Stimulated activated CD4-positive, alpha-beta T cell treated with anti-CD3 and anti-CD28 coated beads, Interleukin-2, amount 100 ng/mL, for 24 hours (primary cell): Measurements from ENCODE around the gene AKAP13.

Source experiments
- DNase-seq, 2 donors: peaks; one replicate each; pipeline ENCODE4 v3.0.0-alpha.2; 2020

Gene AKAP13

GRCh38 chr15:85762039-85762755, 381.8 kb downstream of the AKAP13 start:
- DNase-seq: no peak

GRCh38 chr15:85762756-85763127, 382.3 kb downstream of the AKAP13 start:
- DNase-seq: no peak

- DNase-seq: no peak
Observed at GRCh38 chr15:85763157-85763556, 382.8 kb downstream of the AKAP13 start.

GRCh38 chr15:85763673-85764633, 383.6 kb downstream of the AKAP13 start:
- no peak for DNase-seq

DNA sequence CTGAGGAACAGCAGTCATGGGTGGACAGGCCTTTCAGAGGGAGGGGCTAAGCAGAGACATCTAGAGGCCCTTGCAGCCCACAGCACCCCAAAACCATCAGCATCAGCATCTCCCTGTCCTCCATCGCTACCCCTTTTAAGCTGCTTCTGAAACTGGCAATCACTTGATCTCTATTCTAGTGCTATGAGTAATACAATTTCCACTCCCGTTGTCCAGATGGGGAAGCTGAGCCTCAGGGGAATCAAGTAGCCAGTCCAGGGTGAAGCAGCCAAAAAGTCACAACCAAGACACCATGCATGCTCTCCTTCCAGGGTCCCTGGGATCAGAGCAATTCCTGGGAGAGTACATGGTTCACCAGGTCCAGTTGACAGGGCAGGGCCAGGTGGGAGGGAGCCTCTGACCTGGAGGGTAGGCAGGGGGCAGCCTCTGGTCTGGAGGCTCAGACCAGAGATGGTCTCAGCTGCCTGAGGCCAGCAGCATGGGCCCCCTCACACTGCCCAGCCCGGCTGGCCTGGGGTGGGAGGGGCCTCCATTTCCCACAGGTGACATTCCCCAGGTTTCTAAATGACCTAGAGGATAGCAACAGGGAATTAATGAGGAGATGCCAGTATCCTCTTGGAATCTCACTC, 384.4 kb downstream of the AKAP13 start:
- DNase-seq: no peak

GRCh38 chr15:85766001-85766831, 385.8 kb downstream of the AKAP13 start:
- DNase-seq: no peak

GRCh38 chr15:85767785-85768529, 387.6 kb downstream of the AKAP13 start:
- DNase-seq: no peak

- DNase-seq: no peak
Observed at GRCh38 chr15:85768595-85769168, 388.3 kb downstream of the AKAP13 start.

GRCh38 chr15:85769182-85769900, 388.9 kb downstream of the AKAP13 start:
- DNase-seq: no peak

- DNase-seq: no peak
Observed at GRCh38 chr15:85770096-85771041, 390.0 kb downstream of the AKAP13 start.

GRCh38 chr15:85771271-85771670, 390.9 kb downstream of the AKAP13 start:
- no peak for DNase-seq

DNA sequence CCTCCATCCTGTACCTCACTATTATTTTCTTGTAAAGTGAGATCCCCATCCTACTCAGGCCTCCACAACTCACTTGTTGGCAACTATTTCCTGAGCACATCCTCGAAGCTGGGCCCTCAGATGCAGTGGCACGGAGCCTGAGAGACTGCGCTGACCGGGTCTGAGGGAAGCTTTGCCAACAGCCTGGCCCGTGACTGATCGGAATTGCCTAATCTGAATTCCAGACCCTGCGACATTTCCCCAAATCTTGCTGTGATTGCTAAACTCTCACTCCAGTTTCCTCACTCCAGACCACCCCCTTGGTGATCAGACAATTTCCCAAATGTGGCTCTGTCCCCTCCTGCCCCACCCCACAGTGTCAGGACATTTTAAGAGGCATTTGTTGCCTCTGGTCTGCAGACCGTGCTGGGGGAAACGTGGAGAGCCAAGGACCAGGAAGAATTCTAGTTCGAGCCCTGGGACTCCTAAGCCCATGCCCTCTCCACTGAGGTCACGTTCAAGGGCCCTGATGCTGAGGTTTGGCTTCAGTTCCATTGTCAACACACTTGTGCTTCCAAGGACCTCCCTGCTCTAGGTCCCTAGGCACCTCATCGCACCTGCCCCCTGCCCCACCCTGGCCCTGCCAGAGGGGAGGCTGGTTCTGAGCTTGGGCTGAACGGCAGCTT, 391.5 kb downstream of the AKAP13 start:
- no peak for DNase-seq

DNA sequence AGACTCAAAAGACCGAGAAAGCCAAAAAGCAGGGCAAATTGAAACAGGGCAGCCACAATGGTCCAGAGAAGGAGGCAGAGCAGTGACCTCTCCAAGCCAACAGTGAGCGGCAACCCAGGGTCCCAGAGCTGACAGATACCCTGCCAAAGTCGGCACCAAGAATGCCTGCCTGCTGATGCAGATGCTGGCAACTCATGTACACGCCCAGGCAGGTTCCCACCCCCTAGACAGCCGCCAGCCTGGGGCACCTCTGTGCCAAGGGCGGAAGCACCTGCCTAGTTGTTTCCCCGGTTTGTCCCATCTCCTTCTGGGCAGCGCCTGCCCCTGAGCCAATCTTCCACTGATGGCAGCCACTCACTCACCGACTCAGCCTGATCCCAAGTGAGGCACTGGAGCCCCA, 392.3 kb downstream of the AKAP13 start:
- DNase-seq: no peak

DNA sequence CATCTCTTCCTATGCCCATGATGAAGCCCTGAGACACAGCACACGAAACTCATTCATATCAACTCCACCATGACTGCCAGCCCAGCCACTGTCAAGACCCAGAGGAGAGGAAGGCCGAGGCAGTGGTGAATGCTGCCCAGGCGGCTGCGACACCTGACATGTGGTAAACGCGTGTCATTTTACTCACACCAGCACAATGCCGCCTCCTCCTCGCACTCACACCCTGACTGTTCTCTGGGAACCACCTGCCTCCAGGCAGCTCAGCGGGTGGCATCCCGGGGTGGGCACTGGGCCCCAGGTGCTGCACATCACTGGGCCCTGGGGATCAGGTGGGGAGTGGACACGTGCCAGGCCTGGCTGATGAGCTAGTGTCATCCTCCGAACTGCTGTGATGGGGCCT, 392.8 kb downstream of the AKAP13 start:
- no peak for DNase-seq

DNA sequence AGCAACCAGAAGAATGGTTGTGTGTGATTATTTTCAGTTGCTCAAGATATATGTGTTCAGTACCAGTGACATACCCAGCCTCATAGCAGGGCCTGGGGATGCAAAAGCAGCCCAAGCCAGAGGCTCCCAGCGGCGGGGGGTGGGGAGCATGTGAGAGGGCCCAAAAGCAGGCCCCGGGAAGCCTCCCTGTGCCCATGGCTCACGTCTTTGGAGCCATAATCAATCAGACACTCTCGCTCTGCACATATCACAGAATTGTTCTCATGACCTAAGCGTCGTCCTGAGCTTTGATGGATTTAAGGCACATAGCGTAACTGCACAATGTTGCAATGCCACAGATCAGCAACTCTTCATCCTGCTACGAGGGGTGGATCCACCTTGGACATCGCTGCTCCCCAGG, 393.6 kb downstream of the AKAP13 start:
- DNase-seq: no peak

DNA sequence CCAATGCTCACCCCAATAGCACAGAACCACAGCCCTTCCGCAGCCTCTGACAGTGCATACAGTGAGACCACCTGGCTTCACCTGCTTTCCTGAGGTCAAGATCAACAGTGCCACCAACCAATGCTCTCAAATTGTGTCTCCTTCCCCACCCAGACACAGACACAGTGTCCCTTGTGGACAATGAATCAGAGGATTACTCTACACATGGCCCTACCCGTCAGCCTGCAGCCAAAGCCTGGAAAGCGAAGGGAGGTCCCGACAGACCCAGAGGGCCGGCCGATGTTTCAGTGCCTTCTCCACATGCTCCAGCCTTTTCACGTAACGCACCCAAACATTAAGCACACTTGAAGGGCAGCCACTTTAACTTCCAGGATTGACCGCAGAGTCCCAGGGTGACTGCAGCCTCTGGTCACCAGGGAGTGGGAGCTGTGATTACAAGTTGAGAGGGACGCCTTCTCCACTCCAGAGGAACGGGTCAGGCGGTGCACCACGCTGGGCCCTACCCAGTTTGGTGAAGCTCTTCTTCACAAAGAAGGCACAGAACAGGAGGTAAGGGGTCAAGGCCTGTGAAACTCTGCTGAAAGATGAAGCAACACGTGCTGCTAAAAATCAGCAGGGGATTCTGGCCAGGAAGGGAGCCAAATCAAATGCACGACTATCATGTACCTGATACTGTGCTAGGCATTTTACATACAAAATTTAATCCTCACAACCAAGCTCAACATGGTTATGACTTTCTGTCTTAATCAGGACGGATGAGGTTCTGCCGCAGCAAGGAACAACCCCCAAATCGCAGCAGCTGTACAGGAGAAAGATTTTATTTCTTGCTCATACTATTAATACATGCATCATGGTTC, 397.1 kb downstream of the AKAP13 start:
- DNase-seq: no peak

GRCh38 chr15:85778107-85778776, 397.8 kb downstream of the AKAP13 start:
- DNase-seq: no peak

GRCh38 chr15:85779249-85779648, 398.8 kb downstream of the AKAP13 start:
- no peak for DNase-seq
